Measurements from ENCODE around the gene WDR7.

WDR7 gene

GRCh38 chr18:57004366-57005121 lies 353.4 kb downstream of the WDR7 start:
- no peak for DNase-seq

DNA sequence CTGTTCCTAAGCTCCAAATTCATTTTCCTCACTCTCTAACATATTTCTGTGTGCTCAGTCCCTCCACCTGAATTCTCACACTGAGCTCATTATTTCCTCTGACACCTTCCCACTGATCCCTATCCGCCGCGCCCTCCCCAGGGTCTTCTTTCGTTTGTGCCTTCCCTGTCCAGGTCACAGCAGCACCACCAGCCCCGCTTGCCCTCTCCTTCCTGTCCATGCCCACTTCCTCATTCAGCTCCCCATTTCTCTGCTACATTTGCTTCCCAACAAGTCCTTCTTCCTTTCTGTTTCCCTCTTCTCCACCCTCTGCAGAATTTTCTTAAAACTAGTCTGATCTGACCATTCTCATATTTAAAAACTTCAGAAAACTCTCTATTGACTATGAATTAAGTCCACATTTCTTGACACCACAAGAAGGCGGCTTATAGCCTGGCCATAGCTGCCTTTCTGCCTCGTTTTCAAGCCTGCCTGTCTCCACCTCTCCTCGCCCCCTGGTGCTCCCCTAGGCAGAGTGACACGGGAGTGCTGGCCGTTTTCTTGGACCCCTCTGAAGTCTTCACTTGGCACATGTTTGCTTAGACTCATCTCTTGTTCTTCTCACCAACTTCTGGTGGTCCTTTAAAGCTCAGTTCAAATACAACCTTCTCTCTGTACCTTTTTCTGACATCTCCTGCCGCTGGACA lies 357.0 kb downstream of the WDR7 start:
- no peak for DNase-seq

DNA sequence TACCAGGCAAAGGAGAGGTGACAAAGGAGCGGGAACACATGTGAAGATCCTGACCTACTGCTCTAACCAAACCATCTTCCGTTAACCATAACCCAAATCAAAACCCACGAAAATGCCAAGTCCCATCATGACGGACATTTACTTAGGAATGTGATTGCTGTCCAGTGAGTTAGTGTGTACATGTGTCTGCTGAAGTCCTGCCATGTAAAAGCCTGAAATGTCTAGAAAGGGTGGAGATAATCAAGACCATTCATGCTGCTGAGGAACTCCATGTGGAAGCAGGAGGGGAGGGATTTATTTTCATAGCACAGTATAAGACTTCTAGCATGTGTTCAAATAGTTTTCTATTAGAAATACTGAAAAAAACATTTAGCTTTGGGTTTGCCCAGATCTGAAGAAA lies 358.7 kb downstream of the WDR7 start:
- DNase-seq, result no peak

- no peak for DNase-seq
Measured at GRCh38 chr18:57014772-57015413, 363.7 kb downstream of the WDR7 start.

GRCh38 chr18:57015451-57015850 lies 364.3 kb downstream of the WDR7 start:
- DNase-seq, result no peak

DNA sequence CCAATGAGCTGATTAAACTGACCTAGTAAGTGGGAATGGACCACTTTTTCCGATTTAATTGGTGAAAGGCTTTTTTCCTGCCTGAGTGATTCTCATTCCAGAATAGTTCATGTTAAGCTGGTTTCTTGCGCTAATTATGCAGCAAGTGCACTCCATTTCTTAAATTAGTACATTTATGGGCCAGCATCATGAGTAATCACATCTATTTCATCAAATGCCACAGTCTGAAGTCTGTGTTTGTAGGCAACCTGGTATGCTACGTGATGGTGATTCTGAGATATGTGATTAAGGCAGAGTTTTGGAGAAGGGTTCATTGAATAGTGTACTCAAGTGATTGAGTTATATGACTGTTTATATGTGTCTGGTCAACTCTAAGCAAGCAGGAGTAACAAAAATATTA lies 367.7 kb downstream of the WDR7 start:
- no peak for DNase-seq

GRCh38 chr18:57022716-57023115 lies 371.6 kb downstream of the WDR7 start:
- DNase-seq, result no peak

- DNase-seq, result no peak
Measured at GRCh38 chr18:57023275-57023882, 372.2 kb downstream of the WDR7 start.

DNA sequence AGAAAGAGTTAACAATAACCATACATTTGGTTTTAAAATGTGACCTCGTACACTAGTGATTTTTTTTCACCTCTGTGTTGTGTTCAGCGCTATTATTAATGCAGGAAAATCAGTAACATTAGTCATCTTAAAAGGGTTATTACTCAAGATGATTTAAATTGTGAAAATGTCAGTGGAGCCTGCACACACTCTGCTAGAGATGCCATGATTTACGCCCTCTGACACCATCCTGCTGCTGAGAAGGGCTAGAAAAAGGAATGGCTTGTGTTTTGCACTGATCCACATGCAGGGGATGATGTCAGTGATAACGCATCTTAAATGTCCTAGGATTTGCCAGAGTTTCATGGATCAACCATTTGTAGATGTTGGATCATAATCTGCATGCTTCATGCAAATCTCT lies 374.4 kb downstream of the WDR7 start:
- DNase-seq, result no peak

DNA sequence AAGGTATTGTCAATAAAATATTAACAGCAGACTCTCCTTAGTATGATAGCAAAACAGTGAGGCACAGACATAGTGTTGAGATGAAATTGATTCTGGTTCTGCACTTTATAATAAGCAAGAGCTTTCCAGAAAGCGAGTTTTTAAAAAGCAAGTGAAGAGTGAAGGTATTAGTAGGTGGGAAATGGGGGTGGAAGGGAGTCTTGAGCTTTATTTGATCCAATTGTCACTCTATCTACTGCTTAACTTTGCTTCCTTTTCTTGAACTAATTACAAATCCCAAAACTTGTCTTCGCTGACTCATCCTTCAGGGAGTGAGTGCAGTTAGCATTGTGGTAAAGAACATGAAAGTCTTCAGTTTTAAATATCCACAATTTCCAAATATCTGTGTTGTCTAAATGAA lies 375.2 kb downstream of the WDR7 start:
- no peak for DNase-seq

GRCh38 chr18:57027190-57027708 lies 376.1 kb downstream of the WDR7 start:
- DNase-seq, result no peak

DNA sequence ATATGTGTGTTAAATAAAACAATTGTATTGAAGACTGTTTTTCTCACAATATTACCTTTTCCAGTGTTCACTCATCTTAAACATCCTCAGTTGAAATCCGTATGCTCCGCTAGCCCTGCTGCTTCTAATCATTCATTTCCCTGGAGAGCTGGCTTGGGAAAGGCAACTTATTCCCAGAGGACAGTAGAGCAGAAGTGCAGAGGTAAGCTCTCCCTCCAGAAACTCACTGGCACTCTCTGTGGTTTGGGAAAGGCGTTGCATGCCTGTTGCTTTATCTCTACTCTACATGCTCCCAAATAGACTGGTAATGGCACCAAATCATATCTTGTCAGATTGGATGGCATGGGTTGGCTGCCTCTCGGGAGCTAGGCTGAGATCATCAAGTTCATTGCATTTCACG lies 378.6 kb downstream of the WDR7 start:
- DNase-seq, result no peak

DNA sequence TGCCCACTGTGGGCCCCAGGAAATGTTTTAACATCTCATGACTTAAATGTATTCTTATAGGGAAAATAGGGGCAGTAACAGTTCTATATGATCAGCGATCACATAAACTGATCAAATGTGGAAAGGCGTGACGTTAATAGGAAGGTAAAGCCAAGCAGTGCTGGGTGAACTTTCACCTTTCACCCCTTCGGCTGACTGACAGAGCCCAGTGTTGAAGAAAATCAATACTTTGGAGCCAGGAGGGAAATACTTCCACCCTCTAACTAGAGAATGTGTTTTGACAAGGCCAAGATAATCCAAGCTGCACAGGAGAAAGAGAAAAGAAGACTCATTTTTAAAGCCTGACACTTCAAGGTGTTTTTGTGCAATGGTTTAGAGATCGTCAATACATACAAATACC lies 379.3 kb downstream of the WDR7 start:
- no peak for DNase-seq

- DNase-seq, result no peak
Measured at GRCh38 chr18:57035590-57035989, 384.4 kb downstream of the WDR7 start.

GRCh38 chr18:57038395-57038794 lies 387.2 kb downstream of the WDR7 start:
- DNase-seq, result no peak

- DNase-seq, result no peak
Measured at GRCh38 chr18:57040175-57040574, 389.0 kb downstream of the WDR7 start.

GRCh38 chr18:57043241-57043640 lies 392.1 kb downstream of the WDR7 start:
- DNase-seq, result no peak

DNA sequence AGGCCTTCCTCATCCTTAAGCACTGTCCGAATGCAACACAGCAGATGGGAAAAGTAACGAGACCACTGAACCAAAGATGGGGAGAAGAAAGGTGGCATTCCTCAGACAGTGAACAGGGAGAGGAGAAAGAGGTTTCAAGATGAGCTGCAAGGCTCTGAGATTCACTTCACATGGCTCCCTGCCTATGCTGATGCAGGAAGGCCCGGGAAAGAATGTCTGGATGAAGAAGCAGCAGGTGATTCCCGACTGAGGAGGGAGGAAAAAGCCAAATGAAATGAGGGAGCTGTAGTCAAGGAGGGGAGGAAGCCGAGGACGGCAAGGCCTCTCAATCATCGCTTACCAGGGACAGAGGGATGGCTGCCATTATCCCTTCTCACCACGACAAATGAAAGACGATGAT lies 397.2 kb downstream of the WDR7 start:
- no peak for DNase-seq

- no peak for DNase-seq
Measured at GRCh38 chr18:57048859-57049258, 397.7 kb downstream of the WDR7 start.

DNA sequence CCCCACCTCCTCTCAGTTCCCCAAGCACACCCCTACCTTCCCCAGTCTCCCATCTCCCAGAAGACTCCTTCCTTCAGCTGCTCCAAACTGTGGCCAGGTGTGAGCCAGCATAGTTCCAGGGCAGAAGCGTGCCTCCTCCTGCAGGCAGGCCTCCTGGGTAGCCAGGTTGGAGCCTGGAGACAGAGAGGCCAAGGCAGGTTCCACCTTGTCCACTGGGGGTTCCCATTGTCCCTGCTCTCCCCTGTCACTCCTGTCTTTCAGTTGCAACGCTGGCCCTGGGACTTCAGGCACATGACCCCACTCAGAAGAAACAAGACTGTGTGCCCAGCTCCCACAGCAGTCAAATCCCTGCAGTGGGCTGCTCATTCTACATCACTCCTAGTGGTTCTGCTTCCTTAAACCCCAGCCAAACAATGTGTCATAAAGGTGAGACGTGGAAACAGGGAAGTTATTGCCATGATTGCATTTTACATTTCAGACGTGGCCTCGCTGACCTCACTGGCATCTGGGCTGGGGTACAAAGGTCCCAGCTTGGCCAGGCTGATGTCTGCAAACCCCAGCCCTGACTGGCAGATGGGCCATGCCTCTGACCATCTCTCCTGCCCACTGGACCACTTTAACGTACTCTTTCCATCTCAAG lies 399.3 kb downstream of the WDR7 start:
- no peak for DNase-seq

DNA sequence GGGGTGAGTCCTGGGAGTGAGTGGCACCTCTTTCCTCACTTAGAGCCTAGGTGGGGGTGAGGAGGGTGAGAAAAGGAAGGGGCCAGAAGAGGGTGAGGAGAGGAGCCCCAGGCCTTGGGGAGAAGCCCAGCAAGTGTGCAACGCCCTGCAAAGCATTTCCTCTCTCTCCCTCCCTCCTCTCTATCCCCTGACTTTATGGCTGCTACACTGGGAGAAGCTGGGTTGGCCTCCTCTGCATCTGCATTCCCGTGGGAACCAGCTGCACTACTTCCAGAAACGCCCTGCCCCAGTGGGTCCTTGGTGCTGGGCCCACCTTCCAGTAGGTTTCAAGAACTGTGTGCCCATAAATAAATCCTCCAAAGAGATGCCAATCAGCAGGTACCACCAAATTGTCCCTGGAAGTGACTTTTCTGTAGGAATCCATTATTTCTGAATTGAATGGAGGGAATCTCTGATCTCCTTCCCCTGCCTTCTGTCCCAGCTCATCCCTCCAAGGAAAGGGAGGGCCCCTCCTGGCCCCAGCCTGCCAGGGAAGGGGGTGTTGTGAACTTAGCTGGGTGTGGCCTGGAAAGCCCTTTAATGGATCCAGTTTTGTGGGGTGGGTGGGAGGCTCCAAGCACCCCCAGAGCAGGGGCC lies 400.0 kb downstream of the WDR7 start:
- no peak for DNase-seq

- DNase-seq, result no peak
Measured at GRCh38 chr18:57051657-57052044, 400.5 kb downstream of the WDR7 start.

DNA sequence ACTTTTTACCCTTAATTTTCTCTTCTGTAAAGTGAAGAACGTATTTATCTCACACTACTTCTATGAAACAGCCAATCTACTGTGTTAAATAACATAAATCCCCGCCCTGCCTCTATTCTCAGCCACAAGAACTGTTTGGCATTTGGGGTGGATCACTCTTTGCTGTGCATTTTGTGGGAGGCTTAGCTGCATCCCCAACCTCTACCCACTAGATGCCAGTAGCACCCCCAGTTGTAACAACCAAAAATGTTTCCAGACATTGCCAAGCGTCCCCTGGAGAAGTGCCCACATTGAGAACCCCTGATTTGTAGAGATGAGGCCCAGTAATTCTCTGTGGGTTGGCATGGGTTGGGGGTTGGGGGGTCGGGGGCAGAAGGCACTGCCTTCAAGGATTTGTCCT lies 401.0 kb downstream of the WDR7 start:
- no peak for DNase-seq
